SU-DHL-6 (cell line): Measurements from ENCODE around the gene HSPBP1.

Experiments used
- H2AFZ ChIP-seq: fragments of 200-600 bp; sonication (generic); 2 replicates; pipeline ENCODE4 v1.6.1; 2014; ENCODE audit warnings: low read depth, mild to moderate bottlenecking, moderate library complexity, mixed read lengths, antibody characterized with exemption, low read length; ENCODE audit not compliant: severe bottlenecking
- H3F3A ChIP-seq: fragments of 200-600 bp; shearing (Covaris generic); 2 replicates; pipeline ENCODE4 v1.6.0; 2016; ENCODE audit warnings: antibody characterized with exemption, mild to moderate bottlenecking; ENCODE audit not compliant: insufficient read depth
- H3K27ac ChIP-seq: fragments of 200-600 bp; sonication (generic); 2 replicates; pipeline ENCODE4 v1.5.1; 2016; ENCODE audit warnings: low read depth, mild to moderate bottlenecking, low read length, moderate library complexity, mixed read lengths
- H3K27me3 ChIP-seq: fragments of 200-600 bp; sonication (generic), shearing (Covaris generic); 2 replicates; pipeline ENCODE4 v1.6.0; 2014; ENCODE audit warnings: mild to moderate bottlenecking, low read length
- H3K36me3 ChIP-seq: fragments of 200-600 bp; sonication (generic); 2 replicates; pipeline ENCODE4 v1.6.1; 2014; ENCODE audit warnings: mild to moderate bottlenecking, low read length, mixed read lengths
- H3K4me2 ChIP-seq: fragments of 300-600, 200-600 bp; shearing (Covaris generic), sonication (generic); 2 replicates; pipeline ENCODE4 v1.6.0; 2014; ENCODE audit warnings: low read length, low read depth, mild to moderate bottlenecking; ENCODE audit not compliant: poor library complexity, severe bottlenecking
- H3K4me3 ChIP-seq: fragments of 200-600 bp; sonication (generic); 2 replicates; pipeline ENCODE4 v1.5.1; 2014; ENCODE audit warnings: antibody characterized with exemption, low read length, mild to moderate bottlenecking, mixed read lengths; ENCODE audit not compliant: insufficient read depth, poor library complexity, severe bottlenecking
- H3K79me2 ChIP-seq: fragments of 200-600 bp; sonication (generic); 2 replicates; pipeline ENCODE4 v1.6.1; 2014; ENCODE audit warnings: mild to moderate bottlenecking, low read length, moderate library complexity; ENCODE audit not compliant: insufficient read depth
- H3K9ac ChIP-seq: fragments of 200-600 bp; sonication (generic); 2 replicates; pipeline ENCODE4 v1.7.0; 2014; ENCODE audit warnings: mild to moderate bottlenecking, low read length
- H3K9me2 ChIP-seq: fragments of 200-600 bp; sonication (generic); replicated peaks from 2 replicates; pipeline ENCODE4 v1.6.1; 2014; ENCODE audit warnings: low read length; ENCODE audit not compliant: insufficient read depth
- H3K9me3 ChIP-seq: fragments of 200-600 bp; sonication (generic); 2 replicates; pipeline ENCODE4 v1.6.1; 2014; ENCODE audit warnings: low read length, mixed read lengths; ENCODE audit not compliant: insufficient read depth
- H4K20me1 ChIP-seq: fragments of 200-600 bp; sonication (generic); 2 replicates; pipeline ENCODE4 v1.6.1; 2014; ENCODE audit warnings: low read depth, mild to moderate bottlenecking, antibody characterized with exemption, low read length, moderate library complexity, mixed read lengths
- EZH2phosphoT487 ChIP-seq: fragments of 200-600 bp; sonication (generic), shearing (Covaris generic); conservative IDR thresholded peaks from 2 replicates; pipeline ENCODE4 v1.6.1; 2018; ENCODE audit warnings: mild to moderate bottlenecking, antibody characterized with exemption, low read length, moderate library complexity, mixed read lengths
- TF ChIP-seq, protein P1 (sequence below): fragments of 200-600 bp; sonication (generic); IDR thresholded peaks from one replicate; pipeline ENCODE4 v1.5.1; 2017; ENCODE audit warnings: antibody characterized with exemption, mild to moderate bottlenecking, low read length, moderate library complexity; ENCODE audit not compliant: insufficient read depth, poor library complexity, severe bottlenecking

The HSPBP1 gene

DNA sequence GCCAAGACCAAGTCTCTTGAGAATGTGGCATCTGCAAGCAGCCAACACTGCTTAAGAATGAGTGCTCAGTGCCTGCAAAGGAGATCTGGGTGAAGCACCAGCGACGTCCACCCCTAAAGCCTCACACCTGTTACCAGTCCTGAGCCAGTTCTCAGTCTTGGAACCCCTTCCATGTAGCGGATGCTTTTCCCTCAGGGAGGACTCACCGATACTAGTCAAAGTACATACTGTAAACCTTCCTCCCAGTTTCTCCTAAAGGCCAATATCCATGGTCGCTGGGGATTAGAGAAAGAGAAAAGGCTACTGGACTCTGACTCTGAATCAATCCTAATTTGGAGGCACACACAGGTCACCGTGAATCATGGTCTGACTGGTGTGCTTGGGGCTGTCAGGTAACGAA lies 66.4 kb downstream of the HSPBP1 start:
- Histone ChIP-seq H3K27ac (no peak overlapping the region), H3K27me3 (no peaks in the 10 kb centered on the region), H3K4me2 (no peak overlapping the region)

DNA sequence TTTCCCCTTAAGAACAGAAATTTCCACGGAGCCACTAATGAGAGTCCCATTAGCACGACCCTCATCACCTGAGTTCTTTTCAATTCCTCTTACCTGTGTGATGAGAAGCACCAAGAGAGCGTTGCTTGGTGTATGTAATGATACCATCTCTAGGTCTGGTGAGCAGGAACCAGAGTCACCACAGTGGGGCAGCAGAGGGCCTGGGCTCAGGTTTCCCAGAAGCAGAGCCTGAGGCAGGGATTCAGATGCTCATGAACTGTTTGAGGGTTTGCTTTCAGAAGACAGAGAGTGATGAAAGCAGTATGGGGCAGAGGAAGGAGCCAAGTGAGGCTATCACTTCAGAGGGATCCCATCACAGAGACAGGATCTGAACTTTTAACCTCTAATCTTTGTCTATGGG lies 67.5 kb downstream of the HSPBP1 start:
- no peak overlapping the region for H3K4me2 ChIP-seq
- H3K9ac ChIP-seq, result no peak overlapping the region
- H2AFZ ChIP-seq, result no peak overlapping the region
- H3K27me3 ChIP-seq, result no peaks in the 10 kb centered on the region
- H3K9me3 ChIP-seq, result peaks cover 5% of the 10 kb centered on the region; the same call in 1 of the 2 replicates
- H4K20me1 ChIP-seq, result no peaks in the 10 kb centered on the region
- no peak overlapping the region for H3K4me3 ChIP-seq
- H3K36me3 ChIP-seq, result no peaks in the 10 kb centered on the region
- no peak for TF ChIP-seq EZH2phosphoT487
- TF ChIP-seq, protein P1, sequence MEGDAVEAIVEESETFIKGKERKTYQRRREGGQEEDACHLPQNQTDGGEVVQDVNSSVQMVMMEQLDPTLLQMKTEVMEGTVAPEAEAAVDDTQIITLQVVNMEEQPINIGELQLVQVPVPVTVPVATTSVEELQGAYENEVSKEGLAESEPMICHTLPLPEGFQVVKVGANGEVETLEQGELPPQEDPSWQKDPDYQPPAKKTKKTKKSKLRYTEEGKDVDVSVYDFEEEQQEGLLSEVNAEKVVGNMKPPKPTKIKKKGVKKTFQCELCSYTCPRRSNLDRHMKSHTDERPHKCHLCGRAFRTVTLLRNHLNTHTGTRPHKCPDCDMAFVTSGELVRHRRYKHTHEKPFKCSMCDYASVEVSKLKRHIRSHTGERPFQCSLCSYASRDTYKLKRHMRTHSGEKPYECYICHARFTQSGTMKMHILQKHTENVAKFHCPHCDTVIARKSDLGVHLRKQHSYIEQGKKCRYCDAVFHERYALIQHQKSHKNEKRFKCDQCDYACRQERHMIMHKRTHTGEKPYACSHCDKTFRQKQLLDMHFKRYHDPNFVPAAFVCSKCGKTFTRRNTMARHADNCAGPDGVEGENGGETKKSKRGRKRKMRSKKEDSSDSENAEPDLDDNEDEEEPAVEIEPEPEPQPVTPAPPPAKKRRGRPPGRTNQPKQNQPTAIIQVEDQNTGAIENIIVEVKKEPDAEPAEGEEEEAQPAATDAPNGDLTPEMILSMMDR, result peak; percentile 61
- H3K79me2 ChIP-seq, result no peaks in the 10 kb centered on the region
- H3K27ac ChIP-seq, result no peak overlapping the region
- H3F3A ChIP-seq, result no peaks in the 10 kb centered on the region
- no peaks in the 10 kb centered on the region for H3K9me2 ChIP-seq

More for the DNA sequence above, 66.4 kb downstream of the HSPBP1 start:
- Histone ChIP-seq H3K9ac (no peak overlapping the region), H4K20me1 (no peaks in the 10 kb centered on the region), H3K4me3 (no peak overlapping the region), H3K9me3 (peaks cover 5% of the 10 kb centered on the region; the same call in 1 of the 2 replicates), H3K79me2 (no peaks in the 10 kb centered on the region), H3K36me3 (no peaks in the 10 kb centered on the region), H3K9me2 (no peaks in the 10 kb centered on the region), H2AFZ (no peak overlapping the region), H3F3A (no peaks in the 10 kb centered on the region)
- TF ChIP-seq, protein P1, result no peak
- no peak for TF ChIP-seq EZH2phosphoT487
